ENCODE measurements around the gene RNF217. TPM values are rescaled to one million over a fixed set of nuclear protein-coding genes. Genes with fewer than 3 reads are reported as not detected.

RNF217 gene
- total and polyA plus RNA-seq, 8 donors = 1.9 to 32.7 (median 11.2) TPM

GRCh38 chr6:124967444-124967843 lies 5.2 kb downstream of the RNF217 start:
- peaks cover 0 to 59% (median 26%) of the 10 kb centered on the region in 4 donors for H3K4me1 ChIP-seq
- H3K4me3 ChIP-seq = no peak overlapping the region
- peaks cover 0 to 22% (median 14%) of the 10 kb centered on the region in 4 donors for H3K36me3 ChIP-seq
- intact Hi-C loops (cut with DNase I; ENCODE audit: low total_unique reads) = no loop called here
- WGBS, 5 donors = 88 to 96% (median 94%) methylated on average over 1 of the region's 1 CpG
- no peak for DNase-seq
- H3K9me3 ChIP-seq = no peaks in the 10 kb centered on the region
- H3K27ac ChIP-seq = no peak overlapping the region
- no peaks in the 10 kb centered on the region for H3K27me3 ChIP-seq
- TF ChIP-seq, protein P1, sequence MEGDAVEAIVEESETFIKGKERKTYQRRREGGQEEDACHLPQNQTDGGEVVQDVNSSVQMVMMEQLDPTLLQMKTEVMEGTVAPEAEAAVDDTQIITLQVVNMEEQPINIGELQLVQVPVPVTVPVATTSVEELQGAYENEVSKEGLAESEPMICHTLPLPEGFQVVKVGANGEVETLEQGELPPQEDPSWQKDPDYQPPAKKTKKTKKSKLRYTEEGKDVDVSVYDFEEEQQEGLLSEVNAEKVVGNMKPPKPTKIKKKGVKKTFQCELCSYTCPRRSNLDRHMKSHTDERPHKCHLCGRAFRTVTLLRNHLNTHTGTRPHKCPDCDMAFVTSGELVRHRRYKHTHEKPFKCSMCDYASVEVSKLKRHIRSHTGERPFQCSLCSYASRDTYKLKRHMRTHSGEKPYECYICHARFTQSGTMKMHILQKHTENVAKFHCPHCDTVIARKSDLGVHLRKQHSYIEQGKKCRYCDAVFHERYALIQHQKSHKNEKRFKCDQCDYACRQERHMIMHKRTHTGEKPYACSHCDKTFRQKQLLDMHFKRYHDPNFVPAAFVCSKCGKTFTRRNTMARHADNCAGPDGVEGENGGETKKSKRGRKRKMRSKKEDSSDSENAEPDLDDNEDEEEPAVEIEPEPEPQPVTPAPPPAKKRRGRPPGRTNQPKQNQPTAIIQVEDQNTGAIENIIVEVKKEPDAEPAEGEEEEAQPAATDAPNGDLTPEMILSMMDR (IDR thresholded peaks at IDR 0.05) = no peak
- TF ChIP-seq POLR2AphosphoS5 (IDR thresholded peaks at IDR 0.05) (no peak), EP300 (IDR thresholded peaks at IDR 0.05) (no peak), POLR2A (IDR thresholded peaks at IDR 0.05) (no peak)

- Histone ChIP-seq H3K27me3 (no peaks in the 10 kb centered on the region), H3K36me3 (peaks cover 0 to 32% (median 23%) of the 10 kb centered on the region in 4 donors), H3K4me1 (peaks cover 0 to 59% (median 26%) of the 10 kb centered on the region in 4 donors), H3K4me3 (no peak overlapping the region), H3K9me3 (no peaks in the 10 kb centered on the region), H3K27ac (no peak overlapping the region)
- WGBS, 5 donors = 65 to 83% (median 73%) methylated on average over 1 of the region's 1 CpG
- no peak for DNase-seq
- TF ChIP-seq POLR2A (IDR thresholded peaks at IDR 0.05) = no peak
- no peak for TF ChIP-seq EP300 (IDR thresholded peaks at IDR 0.05)
- no peak for TF ChIP-seq POLR2AphosphoS5 (IDR thresholded peaks at IDR 0.05)
- TF ChIP-seq, protein P1 (IDR thresholded peaks at IDR 0.05) = no peak
- intact Hi-C loops (cut with DNase I; ENCODE audit: low total_unique reads) = no loop called here
Observed at GRCh38 chr6:124968401-124968800, 6.2 kb downstream of the RNF217 start.

DNA sequence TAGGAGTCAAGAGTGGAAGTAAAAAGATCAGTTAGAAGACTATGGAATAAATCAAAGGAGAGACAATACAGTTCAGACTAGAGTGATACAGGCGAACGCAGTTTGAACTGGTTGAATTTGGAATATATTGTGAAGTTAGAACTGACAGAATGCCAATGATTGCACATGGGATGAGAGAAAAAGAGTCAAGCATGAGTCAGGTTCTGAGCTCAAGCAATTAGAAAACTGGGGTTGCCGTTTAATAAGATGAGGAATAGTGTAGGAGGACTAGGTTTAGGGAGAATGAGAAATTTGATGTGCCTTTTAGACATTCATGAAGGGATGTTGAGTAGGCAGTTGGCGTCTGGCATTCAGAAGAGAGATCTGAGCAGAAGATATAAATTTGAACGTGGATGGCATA lies 8.0 kb downstream of the RNF217 start:
- no peak for TF ChIP-seq EP300 (IDR thresholded peaks at IDR 0.05)
- no peak for TF ChIP-seq POLR2A (IDR thresholded peaks at IDR 0.05)
- TF ChIP-seq POLR2AphosphoS5 (IDR thresholded peaks at IDR 0.05) = no peak
- TF ChIP-seq, protein P1 (IDR thresholded peaks at IDR 0.05) = no peak
- intact Hi-C loops (cut with DNase I; ENCODE audit: low total_unique reads) = no loop called here
- no peak overlapping the region for H3K27ac ChIP-seq
- H3K9me3 ChIP-seq = no peaks in the 10 kb centered on the region
- no peaks in the 10 kb centered on the region for H3K27me3 ChIP-seq
- H3K4me3 ChIP-seq = no peak overlapping the region
- 88 to 94% (median 92%) methylated on average over 5 of the region's 5 CpGs for WGBS, 5 donors
- H3K4me1 ChIP-seq = peaks cover 0 to 41% (median 21%) of the 10 kb centered on the region in 4 donors
- DNase-seq = no peak
- peaks cover 0 to 39% (median 28%) of the 10 kb centered on the region in 4 donors for H3K36me3 ChIP-seq

DNA sequence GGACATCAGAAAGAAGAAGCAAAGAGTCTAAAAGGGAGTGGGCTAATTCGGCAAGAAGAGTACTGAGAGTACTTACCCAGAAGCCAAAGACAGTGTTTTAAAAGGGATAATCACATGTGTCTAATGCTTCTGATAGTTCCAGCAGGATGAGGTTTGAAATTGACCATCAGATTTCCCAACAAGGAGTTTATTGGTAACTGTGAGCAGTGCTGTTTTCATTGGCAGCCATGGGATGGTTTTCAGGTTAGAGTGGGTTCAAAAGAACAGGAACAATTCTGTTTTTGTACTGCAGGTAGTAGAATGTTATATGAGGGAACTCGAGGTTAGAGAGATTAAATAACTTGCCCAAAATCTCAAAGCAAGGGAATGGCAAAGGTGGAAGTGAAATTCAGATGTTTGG lies 8.5 kb downstream of the RNF217 start:
- H3K4me3 ChIP-seq = no peak overlapping the region
- H3K36me3 ChIP-seq = peaks cover 0 to 39% (median 28%) of the 10 kb centered on the region in 4 donors
- no peak for DNase-seq
- TF ChIP-seq POLR2AphosphoS5 (IDR thresholded peaks at IDR 0.05) (no peak), POLR2A (IDR thresholded peaks at IDR 0.05) (no peak), EP300 (IDR thresholded peaks at IDR 0.05) (no peak)
- TF ChIP-seq, protein P1 (IDR thresholded peaks at IDR 0.05) = no peak
- H3K9me3 ChIP-seq = no peaks in the 10 kb centered on the region
- 83 to 92% (median 84%) methylated on average over 2 of the region's 2 CpGs for WGBS, 5 donors
- no peaks in the 10 kb centered on the region for H3K27me3 ChIP-seq
- intact Hi-C loops (cut with DNase I; ENCODE audit: low total_unique reads) = no loop called here
- H3K4me1 ChIP-seq = peaks cover 0 to 36% (median 17%) of the 10 kb centered on the region in 4 donors
- no peak overlapping the region for H3K27ac ChIP-seq
